ENCODE measurements around the gene CX3CR1.

CX3CR1 gene

DNA sequence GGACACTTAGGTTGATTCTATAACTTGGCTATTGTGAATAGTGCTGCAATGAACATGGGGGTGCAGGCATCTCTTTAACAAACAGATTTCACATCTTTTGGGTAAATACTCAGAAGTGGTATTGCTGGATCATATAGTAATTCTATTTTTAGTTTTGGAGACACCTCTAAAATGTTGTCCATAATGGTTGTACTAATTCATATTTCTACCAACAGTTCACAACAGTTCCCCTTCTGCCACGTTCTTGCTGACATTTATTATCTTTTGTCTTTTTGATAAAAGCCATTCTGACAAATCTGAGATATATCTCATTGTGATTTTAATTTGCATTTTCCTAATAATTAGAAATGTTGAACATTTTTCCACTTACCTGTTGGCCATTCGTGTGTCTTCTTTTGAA is 19.5 kb downstream of the CX3CR1 start:
- DNase-seq (ENCODE audit: low read depth): no peak
- H3K4me3 ChIP-seq (ENCODE audit: low read depth, low read length): no peak overlapping the region
- TF ChIP-seq, protein P1, sequence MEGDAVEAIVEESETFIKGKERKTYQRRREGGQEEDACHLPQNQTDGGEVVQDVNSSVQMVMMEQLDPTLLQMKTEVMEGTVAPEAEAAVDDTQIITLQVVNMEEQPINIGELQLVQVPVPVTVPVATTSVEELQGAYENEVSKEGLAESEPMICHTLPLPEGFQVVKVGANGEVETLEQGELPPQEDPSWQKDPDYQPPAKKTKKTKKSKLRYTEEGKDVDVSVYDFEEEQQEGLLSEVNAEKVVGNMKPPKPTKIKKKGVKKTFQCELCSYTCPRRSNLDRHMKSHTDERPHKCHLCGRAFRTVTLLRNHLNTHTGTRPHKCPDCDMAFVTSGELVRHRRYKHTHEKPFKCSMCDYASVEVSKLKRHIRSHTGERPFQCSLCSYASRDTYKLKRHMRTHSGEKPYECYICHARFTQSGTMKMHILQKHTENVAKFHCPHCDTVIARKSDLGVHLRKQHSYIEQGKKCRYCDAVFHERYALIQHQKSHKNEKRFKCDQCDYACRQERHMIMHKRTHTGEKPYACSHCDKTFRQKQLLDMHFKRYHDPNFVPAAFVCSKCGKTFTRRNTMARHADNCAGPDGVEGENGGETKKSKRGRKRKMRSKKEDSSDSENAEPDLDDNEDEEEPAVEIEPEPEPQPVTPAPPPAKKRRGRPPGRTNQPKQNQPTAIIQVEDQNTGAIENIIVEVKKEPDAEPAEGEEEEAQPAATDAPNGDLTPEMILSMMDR (IDR thresholded peaks at IDR 0.05; ENCODE audit: low read depth, low read length, missing control alignments): no peak

DNA sequence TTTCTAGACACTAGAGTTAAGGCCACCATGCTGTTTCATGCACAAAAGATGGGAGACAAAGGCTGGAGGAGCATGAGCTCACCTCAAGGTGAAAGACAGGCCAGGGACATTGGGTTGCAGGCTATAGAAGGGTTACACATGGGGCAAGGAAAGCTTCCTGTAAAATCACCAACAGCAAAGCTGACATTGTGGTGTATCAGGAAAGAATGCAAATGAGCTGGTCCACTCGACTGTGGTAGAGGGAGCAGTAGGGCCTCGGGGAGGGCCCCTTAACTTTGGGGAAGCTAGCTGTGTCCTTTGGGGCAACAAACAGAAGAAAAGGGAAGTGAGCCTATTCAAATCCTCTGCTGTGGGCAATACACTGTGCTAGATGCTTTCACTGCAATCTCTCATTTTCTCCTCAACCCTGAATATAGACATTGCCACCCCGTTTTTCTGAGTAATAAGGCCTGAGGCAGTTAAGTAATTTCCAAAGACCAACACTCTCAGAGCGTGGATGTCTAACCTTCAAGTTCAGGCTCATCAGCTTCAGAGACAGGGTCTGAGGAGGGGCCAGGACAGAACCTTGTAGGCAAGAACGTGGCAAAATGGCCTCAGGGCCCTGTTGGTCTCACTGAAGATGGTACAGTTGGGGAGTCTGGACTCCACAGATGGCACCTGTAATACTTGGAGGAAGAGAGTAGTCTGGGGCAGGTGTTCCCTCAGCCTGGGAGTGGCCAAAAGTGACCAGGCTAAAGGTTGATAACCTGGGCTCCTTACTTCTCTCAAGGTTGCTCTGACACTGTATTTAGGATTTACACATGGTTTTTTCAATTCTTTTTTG is 24.1 kb downstream of the CX3CR1 start:
- TF ChIP-seq, protein P1 (IDR thresholded peaks at IDR 0.05; ENCODE audit: low read depth, low read length, missing control alignments): no peak
- no peak overlapping the region for H3K4me3 ChIP-seq (ENCODE audit: low read depth, low read length)
- peak; percentile 90 for DNase-seq (ENCODE audit: low read depth)

GRCh38 chr3:39254806-39255449 is 24.9 kb downstream of the CX3CR1 start:
- TF ChIP-seq, protein P1 (IDR thresholded peaks at IDR 0.05; ENCODE audit: low read depth, low read length, missing control alignments): no peak
- no peak overlapping the region for H3K4me3 ChIP-seq (ENCODE audit: low read depth, low read length)
- no peak for DNase-seq (ENCODE audit: low read depth)

DNA sequence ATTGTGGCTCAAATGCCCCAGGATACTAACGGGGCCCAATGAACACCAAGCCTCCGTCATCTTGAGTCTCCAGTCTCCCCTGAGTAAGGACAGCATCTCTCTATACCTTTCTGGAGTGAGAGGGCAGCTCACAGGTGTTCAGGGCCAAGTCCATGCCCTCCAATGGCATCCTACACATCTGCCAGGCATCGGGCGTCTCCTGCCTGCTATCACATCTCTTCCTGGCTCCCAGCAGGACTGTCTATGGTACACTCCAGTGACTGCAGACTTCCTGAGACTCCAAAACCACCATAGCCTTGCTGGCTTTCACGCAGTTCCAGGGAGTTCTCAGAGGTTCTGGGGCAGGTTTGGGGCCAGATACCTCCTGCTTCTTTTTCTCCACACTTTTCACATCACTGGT is 28.3 kb downstream of the CX3CR1 start:
- DNase-seq (ENCODE audit: low read depth): no peak
- no peak overlapping the region for H3K4me3 ChIP-seq (ENCODE audit: low read depth, low read length)
- TF ChIP-seq, protein P1 (IDR thresholded peaks at IDR 0.05; ENCODE audit: low read depth, low read length, missing control alignments): no peak

GRCh38 chr3:39250116-39250747 is 29.6 kb downstream of the CX3CR1 start:
- no peak for DNase-seq (ENCODE audit: low read depth)
- TF ChIP-seq, protein P1 (IDR thresholded peaks at IDR 0.05; ENCODE audit: low read depth, low read length, missing control alignments): no peak
- H3K4me3 ChIP-seq (ENCODE audit: low read depth, low read length): no peak overlapping the region

GRCh38 chr3:39249453-39250115 is 30.3 kb downstream of the CX3CR1 start:
- H3K4me3 ChIP-seq (ENCODE audit: low read depth, low read length): no peak overlapping the region
- DNase-seq (ENCODE audit: low read depth): no peak
- TF ChIP-seq, protein P1 (IDR thresholded peaks at IDR 0.05; ENCODE audit: low read depth, low read length, missing control alignments): no peak

All from GM12864 (cell line).